C4-2B (cell line): Measurements from ENCODE around the gene FGF6.

Experiments
- H3K27ac ChIP-seq: fragments of 450-650 bp; 2 replicates; pipeline ENCODE4 v1.5.1; 2017
- CTCF ChIP-seq: fragments of 450-650 bp; conservative IDR thresholded peaks from 2 replicates; pipeline ENCODE4 v1.5.1; 2017; ENCODE audit warnings: mild to moderate bottlenecking
- ZFX ChIP-seq: fragments of 450-650 bp; IDR thresholded peaks from 2 replicates; pipeline ENCODE4 v1.6.1; 2017

The FGF6 gene

DNA sequence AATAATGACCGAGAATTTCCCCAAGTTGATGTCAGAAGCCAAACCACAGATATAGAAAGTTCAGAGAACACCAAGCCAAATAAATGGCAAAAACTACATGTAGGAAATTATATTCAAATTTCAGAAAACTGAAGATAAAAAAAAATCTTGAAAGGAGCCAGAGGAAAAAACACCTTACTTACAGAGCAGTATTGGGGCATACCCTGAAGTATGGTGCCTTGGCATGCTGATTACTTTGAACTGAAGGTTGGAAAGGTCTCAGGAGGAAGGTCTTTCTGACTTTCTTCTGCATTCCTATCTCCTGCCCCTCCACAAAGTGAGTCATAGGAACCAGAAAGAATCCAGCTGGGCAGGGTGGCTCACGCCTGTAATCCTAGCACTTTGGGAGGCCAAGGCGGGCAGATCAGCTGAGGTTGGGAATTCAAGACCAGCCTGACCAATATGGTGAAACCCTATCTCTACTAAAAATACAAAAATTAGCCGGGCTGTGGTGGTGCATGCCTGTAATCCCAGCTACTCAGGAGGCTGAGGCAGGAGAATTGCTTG, 8.8 kb upstream of the FGF6 start:
- no peak for TF ChIP-seq ZFX
- no peak for TF ChIP-seq CTCF
- no peak overlapping the region for H3K27ac ChIP-seq

GRCh38 chr12:4451694-4452093, 6.1 kb upstream of the FGF6 start:
- no peak for TF ChIP-seq CTCF
- TF ChIP-seq ZFX, result no peak

DNA sequence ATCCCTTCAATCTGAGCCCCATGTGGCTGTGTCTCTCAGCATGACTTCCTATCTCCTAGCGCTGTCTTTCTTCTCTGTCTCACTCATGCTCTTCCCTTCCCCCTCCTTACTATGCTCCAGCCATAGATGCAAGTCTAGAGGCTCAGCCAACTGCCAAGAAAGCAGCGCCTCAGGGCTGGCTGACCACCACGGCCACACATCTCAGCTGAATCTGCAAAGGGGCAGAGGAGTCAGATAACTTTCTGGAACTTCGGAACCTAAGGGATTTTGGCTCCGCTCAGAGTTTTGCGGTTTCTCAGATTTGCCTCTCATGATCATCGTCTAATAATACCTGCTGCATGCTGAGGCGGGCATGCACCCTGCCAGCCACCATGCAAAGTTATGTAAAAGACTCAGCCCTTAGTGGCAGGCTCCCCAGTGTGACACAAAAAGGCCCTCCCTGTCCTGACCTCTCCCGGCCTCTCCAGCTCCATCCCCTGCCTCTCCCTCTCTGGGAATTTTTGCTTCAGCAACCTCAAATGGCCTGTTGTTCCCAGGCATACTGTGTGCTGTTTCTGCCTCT, 5.0 kb upstream of the FGF6 start:
- H3K27ac ChIP-seq, result no peak overlapping the region
- no peak for TF ChIP-seq ZFX
- TF ChIP-seq CTCF, result no peak

More at GRCh38 chr12:4451694-4452093, 6.1 kb upstream of the FGF6 start:
- H3K27ac ChIP-seq, result no peak overlapping the region

DNA sequence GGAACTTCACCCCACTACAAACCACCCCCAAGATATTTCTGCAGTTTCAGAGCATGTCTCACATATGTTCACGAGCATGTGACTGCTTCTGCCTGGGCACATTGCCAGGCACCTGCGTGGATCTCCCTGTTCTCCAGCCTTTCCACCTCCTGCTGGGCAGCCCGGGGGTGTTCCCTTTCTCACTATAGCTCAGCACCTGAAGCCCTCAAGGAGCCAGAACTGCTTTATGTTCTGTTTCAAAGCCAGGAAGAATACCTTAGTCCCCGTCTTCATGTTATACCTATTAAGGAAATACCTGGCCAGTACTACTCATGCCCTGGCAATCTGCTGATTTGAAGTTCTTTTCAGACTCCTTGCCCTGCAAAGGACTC, 4.2 kb upstream of the FGF6 start:
- no peak overlapping the region for H3K27ac ChIP-seq
- TF ChIP-seq CTCF (no peak), ZFX (no peak)

DNA sequence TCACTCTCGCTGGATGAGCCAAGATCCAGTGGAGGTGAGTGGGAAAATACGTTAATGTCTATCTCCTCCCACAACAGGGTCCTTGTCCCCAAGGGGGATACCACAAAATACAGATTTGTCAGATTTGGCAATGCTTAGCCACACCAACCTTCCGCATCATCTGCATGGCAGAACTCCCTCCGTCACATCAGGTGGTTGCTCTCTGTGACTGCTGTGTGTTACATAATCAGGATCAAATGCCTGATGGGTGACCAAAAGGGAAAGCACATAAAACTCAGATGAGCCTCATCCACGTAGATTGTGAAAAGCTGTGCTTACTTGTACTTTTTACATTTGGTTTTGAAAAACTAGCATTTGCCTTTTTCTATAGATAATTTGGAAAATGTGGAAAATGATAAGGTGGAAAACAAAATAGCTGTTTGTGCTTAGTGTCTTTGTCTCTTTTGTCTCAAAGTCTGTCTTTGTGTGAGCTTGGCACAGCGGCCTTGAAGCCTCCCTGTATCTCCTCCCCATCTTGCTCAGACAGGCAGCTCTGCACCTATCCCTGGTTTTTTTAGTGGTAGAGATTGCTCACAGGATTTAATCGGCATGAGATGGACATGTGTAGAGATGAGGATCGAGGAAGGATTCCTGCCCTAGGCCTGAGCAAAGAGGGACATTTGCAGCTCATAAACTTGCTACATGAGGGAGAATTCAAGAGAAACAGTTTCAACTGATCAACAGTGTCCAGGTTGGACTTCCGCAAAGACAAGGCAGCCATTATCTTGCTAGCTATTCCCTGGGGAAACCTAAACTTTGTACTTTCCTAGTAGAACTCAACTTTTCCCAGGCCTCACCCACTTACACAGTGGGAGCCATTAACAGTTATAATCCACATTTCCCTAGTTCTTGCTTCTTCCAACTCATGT, 3.6 kb upstream of the FGF6 start:
- H3K27ac ChIP-seq, result no peak overlapping the region
- 0 out of 2 replicates have a peak, but pooled peaks have one; percentile 22 for TF ChIP-seq ZFX
- TF ChIP-seq CTCF, result no peak

DNA sequence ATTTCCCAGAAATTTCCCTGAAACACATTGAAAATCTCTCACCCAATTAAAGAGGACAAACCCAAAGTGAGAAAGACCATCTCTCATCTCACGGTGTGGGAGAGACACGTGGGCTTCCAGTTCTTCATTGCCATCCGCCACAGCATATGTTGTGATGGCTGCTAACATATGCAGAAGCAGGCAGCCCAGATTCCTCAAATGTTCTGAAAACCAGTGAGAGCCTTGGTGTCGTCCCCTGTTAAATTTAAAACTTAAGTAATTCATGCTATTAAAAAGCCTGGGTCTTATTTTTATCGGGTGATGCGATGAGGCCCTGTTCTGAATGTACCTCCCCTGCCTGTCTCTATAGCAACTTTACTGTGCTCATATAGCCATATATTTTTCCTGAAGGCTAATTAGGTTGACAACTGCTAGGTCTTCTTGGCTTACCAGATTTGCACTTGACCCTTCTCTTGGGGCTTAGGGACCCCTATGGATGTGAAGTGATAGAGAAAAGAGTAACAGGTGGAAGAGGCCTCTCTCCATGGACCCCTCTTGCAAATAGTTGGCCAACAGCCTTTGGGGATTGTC, 2.8 kb upstream of the FGF6 start:
- no peak overlapping the region for H3K27ac ChIP-seq
- TF ChIP-seq CTCF (no peak), ZFX (no peak)

DNA sequence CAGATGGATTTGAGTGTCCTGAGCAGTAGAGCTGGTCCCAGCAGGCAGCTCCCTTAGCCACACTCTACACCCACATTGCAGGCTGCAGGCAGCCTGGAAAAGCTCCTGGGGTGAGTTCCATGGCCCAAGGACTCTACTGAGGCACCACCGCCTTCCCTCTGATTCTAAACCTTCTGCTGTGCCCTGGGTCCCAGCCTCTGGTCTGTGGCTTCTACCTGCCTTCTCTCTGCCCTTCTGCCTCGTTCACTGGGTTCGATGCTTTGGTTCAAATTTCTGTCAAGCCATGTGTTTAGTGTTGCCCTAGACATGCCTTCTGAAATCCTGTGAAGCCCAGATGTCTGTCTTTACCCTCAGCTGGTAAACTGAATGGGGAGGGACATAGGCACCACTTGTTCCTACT, 1.5 kb upstream of the FGF6 start:
- H3K27ac ChIP-seq, result no peak overlapping the region
- TF ChIP-seq CTCF (no peak), ZFX (no peak)
